D721Med (cell line): ENCODE measurements around the gene WASHC2C.
"Not testable (repeated sequence)": the region's sequence is repeated elsewhere in the genome, so short reads cannot be mapped to it uniquely, and the experiment has no call there.

Experiments used
- DNase-seq: peaks from one replicate; pipeline ENCODE4 v3.0.0; 2011; ENCODE audit warnings: low spot score; ENCODE audit not compliant: insufficient read length
- FAIRE-seq: peaks from 2 replicates; lab custom pipeline; 2011; peaks lifted over from hg19 to GRCh38; lab: Jason Lieb, UNC

WASHC2C gene, protein sequence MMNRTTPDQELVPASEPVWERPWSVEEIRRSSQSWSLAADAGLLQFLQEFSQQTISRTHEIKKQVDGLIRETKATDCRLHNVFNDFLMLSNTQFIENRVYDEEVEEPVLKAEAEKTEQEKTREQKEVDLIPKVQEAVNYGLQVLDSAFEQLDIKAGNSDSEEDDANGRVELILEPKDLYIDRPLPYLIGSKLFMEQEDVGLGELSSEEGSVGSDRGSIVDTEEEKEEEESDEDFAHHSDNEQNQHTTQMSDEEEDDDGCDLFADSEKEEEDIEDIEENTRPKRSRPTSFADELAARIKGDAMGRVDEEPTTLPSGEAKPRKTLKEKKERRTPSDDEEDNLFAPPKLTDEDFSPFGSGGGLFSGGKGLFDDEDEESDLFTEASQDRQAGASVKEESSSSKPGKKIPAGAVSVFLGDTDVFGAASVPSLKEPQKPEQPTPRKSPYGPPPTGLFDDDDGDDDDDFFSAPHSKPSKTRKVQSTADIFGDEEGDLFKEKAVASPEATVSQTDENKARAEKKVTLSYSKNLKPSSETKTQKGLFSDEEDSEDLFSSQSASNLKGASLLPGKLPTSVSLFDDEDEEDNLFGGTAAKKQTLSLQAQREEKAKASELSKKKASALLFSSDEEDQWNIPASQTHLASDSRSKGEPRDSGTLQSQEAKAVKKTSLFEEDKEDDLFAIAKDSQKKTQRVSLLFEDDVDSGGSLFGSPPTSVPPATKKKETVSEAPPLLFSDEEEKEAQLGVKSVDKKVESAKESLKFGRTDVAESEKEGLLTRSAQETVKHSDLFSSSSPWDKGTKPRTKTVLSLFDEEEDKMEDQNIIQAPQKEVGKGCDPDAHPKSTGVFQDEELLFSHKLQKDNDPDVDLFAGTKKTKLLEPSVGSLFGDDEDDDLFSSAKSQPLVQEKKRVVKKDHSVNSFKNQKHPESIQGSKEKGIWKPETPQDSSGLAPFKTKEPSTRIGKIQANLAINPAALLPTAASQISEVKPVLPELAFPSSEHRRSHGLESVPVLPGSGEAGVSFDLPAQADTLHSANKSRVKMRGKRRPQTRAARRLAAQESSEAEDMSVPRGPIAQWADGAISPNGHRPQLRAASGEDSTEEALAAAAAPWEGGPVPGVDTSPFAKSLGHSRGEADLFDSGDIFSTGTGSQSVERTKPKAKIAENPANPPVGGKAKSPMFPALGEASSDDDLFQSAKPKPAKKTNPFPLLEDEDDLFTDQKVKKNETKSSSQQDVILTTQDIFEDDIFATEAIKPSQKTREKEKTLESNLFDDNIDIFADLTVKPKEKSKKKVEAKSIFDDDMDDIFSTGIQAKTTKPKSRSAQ (N-terminal part only)

DNA sequence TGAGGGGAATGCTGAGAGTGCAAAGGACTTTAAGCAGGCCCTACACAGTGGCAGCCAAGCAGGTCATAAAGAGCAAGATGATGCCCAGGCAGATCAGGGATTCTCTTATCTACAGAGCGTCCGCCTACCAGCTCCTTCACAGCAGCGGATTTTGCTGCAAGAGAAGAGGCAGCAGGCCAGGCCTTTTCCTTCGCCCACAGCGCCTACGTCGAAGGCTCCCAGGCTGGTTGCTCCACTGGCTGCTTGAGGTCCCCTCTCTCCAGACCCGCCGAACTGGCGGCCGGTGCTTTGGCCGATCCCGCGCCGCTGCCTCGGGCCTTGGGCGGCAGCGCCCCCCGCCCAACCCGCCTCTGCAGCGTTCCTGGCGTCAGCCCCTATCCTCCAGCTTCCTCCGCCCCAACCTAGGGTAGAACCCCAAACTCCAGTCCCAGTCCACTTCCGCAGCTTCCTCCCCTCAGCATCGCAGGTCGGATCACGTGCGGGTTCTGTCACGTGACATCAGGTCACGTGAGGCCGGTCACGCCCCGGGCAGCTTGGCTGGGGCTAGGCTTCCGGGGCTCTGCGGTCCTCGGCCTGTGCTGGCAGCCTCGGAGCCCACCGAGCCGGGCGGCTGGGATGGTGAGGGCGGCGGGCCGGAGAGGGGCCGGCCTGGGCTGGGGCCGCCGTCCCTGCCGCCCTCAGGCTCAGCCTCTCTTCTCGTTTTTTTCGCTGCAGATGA lies at the start of gene WASHC2C:
Gene WASHC2C, plus strand, starts transcription at position 564 of the 718 bp plus-strand sequence. Its CDS starts 52 bp downstream, at position 616.
- FAIRE-seq = not testable (repeated sequence)

DNA sequence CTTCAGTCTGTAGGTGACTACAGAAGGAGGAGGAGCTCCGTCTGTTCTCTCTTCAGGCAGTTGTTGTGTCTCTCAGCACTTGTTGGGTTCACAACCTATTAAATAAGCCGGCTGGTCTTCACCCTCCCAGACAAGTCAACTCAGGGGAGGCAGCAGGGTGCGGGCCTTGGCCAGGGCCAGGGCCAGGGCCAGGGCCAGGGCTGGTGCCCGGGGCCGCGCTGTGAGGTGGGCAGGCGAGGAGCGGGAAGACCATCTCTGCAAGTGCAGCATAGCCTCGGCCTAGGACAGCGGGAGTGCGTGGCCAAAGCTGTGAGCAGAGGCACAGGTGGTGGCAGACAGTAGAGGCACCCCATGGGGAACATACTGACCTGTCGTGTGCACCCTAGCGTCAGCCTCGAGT lies 48.6 kb upstream of the WASHC2C start:
- not testable (repeated sequence) for FAIRE-seq, DNase-seq

More for the DNA sequence above, at the start of gene WASHC2C:
- not testable (repeated sequence) for DNase-seq

DNA sequence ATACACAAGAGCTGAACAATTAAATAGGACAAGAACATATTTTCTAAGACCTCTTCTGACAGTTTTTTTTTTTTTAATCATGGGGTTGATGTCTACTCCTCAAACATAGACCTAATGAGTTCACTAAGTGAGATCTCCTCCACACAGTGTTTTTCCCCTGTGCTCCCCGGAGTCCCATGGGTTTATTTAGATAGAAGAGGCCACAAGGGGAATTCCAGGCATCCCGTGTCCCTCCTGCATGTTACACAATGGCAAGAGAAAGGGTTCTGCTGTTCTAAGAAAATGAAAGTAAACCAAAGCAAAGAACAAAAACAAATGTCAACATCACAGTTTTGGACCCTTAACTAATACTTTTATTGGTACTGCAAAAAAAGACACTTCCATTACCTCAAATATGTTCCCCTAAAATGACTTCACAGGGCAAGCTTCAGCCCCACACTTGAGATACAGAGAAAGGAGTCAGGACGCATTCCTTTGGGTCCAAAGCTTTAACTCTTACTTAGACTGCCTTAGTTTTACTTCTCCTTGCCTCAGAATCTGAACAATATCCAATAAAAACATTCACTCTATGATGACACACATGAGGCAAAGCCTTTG lies 16.8 kb upstream of the WASHC2C start:
- not testable (repeated sequence) for FAIRE-seq, DNase-seq

DNA sequence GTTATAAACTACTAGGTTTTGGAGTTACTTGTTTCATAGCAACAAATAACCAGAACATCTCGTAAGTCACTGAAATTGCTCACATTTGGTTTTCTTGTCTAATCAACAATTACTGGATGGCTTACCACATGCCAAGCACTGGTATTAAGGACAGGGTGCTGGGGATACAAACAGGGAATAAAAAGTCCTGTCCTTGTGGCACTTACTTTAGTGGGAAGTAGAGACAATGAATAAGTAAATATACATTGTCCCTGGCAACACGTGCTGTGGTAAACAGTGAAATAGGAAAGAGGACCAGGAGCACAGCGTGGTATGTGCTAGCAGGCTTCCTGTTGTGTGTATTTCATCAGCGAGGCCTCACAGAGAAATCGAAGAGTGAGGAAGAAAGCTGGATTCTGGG lies 15.8 kb upstream of the WASHC2C start:
- DNase-seq, FAIRE-seq: not testable (repeated sequence)

DNA sequence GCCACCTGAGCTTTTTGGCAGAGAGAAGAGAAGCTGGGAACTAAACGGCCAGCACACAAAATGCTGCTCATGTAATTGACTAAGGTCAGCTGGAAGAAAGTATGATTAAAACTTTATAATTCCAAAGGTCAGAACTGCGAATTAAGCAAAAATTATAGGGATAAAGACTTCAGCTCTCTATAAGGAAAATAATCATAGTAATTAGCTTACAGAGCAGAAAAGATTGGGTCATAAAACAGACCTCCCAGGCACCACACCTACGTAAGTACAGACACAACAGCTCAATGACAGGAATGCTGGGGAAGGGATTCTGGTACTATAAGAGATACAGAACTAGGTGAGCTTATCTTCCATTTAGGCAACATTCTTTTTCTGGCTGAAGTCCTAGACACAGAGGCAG lies 10.0 kb upstream of the WASHC2C start:
- not testable (repeated sequence) for FAIRE-seq, DNase-seq

DNA sequence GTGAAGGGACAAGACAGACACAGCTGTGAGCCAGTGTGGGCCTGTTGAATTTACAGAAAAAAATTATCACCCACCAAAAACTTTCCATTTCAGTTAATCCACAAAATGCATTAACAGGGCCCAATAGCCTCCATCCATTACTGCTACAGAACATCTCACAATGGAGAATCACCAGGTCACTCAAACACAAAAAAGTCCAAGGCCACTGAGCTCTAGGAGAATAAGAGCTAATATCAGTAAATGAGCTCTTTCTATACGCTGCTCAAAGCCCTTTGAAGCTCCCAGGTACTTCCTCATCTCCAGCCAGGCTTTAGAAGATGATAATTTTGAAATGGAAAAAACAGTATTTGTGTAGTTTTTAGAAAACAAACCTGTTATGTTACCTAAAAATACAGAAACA lies 9.4 kb upstream of the WASHC2C start:
- not testable (repeated sequence) for FAIRE-seq, DNase-seq

DNA sequence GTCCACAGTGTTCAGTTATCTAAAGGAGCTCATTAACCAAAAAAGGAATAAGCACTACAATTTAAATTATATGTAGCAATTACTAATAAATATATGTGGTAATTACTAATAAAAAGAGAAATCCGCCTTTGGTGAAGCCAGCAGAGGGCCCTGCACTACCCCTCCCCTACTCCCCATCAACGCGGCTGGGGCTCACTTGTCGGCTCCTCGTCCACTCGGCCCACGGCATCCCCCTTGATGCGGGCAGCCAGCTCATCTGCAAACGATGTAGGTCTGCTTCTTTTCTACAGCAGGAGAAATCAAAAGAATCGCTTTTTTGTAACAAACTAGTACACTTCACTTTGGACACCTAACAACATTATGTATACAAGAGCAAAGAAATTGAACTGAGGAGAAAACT lies 5.6 kb upstream of the WASHC2C start:
- not testable (repeated sequence) for FAIRE-seq, DNase-seq

DNA sequence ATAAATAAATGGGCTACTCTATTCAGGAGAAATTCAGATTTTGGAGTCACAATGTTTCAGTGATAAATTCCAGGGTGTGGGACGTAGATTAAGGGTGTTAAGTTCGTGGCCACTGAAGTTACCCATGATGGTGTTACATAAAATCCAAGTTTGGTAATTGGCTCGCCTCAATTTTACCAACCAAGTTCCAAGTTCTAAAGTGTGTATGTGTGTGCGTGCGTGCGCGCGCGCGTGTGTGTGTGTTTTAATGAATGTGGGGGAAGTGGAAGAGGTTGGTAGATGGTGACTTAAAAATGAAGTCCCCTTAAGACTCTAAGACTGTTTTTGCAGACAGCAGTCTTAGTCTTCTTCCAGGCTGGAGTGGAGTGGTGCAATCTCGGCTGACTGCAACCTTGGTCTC lies 3.2 kb upstream of the WASHC2C start:
- not testable (repeated sequence) for FAIRE-seq, DNase-seq

DNA sequence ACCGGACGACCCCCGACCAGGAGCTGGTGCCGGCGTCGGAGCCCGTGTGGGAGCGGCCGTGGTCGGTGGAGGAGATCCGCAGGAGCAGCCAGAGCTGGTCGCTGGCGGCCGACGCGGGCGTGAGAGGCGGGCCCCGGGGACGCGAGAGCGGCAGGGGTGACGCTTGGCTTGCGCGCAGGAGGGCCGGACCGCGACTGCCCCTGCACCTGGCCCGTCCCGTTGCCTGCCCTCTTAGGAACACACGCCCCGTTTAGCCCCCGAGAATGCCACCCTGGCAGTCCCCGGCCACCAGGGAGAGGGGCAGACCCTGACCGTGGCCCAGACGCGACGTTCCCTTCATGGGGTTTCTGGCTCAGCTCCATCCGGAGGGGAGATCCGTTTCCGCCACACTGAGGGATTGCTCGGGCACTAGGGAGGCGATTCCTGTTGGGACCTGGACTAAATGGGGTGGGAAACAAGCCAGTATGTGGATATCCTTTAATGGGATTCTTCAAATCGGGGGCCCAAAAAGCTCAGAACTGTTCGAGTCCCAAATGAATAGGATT lies 427 bp downstream of the WASHC2C start:
- DNase-seq, FAIRE-seq: not testable (repeated sequence)

DNA sequence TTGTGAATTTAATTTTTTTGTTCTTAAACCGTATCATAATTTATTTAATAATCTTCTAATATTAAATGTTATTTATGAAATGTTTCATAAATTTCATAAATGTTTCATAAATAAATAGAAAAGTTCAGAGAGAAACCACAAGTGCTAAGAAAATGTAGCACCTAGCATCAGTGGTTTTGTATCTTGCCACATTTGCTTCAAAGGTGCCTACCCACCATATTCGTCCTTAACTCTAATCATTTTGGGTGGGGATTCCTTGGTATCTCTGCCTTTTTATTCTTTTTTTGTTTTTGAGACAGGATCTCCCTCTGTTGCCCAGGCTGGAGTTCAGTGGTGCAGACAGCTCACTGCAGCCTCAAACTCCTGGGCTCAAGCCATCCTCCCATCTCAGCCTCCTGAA lies 7.4 kb downstream of the WASHC2C start:
- not testable (repeated sequence) for DNase-seq, FAIRE-seq

DNA sequence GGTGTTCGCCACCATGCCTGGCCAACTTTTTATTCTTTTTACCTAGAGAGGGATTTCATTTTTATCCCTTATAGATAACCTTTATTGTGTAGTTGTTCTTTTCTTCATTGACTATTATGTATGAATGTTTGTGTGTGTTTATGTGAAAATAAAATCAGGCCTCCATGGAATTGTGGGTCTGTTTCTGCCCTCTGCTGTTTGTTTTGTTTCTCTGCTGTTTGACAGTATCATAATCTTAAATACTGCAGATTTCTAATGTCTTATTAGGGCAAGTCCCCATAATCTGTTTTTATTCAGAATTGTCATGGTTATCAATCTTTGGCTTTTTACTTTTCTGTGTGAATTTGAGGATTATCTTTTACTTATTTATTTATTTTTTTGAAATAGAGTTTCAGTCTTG lies 7.8 kb downstream of the WASHC2C start:
- FAIRE-seq, DNase-seq: not testable (repeated sequence)

DNA sequence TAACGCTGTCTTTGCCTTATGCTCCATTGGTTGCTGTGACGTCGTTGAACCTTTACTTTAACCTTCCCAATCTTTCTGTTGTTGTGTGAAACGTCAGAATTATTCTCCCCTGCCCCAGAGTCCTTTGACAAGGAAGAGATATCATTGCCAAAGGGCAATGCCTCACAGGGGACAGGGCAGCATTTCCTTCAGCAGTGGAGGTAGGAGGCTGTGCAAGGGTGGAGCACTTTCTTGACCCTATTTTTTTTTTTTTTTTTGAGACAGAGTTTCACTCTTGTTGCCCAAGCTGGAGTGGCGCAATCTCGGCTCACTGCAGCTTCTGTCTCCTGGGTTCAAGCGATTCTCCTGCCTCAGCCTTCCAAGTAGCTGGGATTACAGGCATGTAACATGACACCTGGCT lies 14.5 kb downstream of the WASHC2C start:
- not testable (repeated sequence) for FAIRE-seq, DNase-seq

DNA sequence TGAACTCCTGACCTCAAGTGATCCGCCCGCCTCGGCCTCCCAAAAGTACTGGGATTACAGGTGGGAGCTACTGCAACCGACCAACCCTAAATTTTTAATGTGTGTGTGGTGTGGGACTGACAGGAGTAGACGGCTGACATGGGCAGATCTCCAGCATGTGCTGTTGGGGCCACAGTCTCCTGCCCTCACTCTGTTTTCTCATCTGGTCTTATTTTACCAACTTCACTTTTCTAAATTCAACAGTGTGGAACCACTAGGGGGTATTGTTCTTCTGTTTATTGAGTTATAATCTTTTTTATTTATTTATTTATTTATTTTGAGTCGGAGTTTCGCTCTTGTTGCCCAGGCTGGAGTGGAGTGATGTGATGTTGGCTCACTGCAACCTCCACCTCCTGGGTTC lies 14.9 kb downstream of the WASHC2C start:
- not testable (repeated sequence) for FAIRE-seq, DNase-seq

DNA sequence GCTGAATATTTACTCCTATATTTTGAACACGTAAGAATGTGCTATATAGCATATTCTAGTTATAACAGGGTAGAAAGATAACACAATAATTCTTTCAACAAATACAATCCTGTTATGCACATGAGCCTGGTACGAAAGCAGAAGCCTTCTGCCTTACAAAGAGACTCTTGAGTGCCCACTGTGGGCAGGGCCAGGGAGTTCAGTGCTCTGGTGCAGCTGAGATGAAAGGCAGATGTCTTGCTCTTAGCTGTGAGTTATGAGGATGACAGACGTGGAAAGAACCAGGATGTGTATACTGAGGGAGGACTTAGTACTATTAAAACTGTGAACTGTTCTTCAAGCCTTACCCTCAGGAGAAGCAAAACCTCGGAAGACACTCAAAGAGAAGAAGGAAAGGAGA lies 24.1 kb downstream of the WASHC2C start:
- not testable (repeated sequence) for DNase-seq, FAIRE-seq

DNA sequence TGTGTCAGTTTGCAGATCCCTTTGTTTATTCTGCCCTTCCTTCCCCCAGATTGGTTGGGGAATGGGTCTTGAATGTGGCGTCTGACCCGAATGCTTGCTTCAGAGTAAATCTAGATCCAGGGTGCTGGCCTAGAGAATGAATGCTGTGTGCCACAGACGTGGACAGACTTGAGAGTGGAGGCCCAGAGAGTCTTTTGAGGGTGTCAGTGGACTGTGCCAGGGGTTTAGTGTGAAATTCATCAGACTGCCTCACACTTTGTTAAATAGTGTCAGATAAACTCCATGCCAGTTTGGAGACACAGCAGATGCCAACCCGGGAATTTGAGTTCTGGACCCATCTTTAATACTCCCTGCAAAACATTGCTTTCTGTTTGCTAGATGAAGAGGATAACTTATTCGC lies 25.1 kb downstream of the WASHC2C start:
- not testable (repeated sequence) for FAIRE-seq, DNase-seq

DNA sequence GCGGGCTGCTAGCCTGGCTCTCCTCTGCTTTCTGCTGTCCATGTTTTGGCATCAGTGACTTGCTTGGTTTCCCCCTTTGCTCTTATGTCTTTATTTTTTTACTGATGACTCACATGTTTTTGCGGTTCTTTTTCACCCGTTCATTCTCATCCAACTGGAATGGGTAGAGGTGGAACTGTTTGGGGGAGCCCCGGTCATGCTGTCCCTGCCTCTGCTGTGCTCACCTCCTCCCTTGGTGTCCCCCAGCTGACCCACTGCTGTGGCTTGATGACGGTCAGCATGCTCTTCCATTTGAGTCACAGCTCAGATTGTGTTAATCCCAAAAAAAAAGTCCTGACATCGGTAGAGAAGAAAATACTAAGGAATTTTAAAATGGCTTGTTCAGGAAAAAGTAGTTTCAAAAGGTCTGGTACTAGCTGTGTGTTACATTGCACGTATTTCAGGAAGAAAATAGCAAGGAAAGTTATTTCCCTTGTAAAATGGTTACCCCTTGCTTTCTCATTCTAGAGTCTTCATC lies 27.0 kb downstream of the WASHC2C start:
- not testable (repeated sequence) for FAIRE-seq, DNase-seq

DNA sequence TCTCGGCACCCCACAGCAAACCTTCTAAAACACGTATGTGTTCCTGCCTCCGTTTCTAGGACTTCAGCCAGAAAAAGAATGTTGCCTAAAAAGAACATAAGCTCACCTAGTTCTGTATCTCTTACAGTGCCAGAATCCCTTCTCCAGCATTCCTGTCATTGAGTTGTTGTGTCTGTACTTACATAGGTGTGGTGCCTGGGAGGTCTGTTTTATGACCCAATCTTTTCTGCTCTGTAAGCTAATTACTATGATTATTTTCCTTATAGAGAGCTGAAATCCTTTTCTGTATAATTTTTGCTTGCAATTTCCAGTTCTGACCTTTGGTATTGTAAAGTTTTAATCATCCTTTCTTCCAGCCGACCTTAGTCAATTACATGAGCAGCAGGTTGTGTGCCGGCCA lies 28.0 kb downstream of the WASHC2C start:
- DNase-seq, FAIRE-seq: not testable (repeated sequence)

DNA sequence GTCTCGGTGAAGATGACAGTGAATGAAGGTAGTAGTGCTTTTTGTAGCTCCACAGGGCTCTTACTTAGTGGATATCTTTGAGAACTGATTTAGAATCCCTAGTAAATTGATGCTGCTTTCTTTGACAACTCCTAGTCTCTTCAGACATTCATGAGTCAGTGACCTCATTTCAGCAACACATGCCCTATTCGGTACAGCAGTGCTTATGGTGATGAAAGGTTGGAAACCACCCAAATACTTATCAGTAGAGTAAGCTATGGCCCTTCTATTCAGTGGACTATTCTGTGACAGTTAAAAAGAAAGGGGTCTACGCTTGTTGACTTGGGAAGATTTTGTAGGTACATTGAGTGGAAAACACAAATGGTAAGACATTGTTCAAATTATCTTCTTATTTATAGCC lies 29.0 kb downstream of the WASHC2C start:
- not testable (repeated sequence) for FAIRE-seq, DNase-seq
